Effector memory CD8-positive, alpha-beta T cell (primary cell): Measurements from ENCODE around the gene TSKU.

ENCODE experiments used
- ATAC-seq: fragments of 150-1000 bp; cut with Tn5 transposase; replicated peaks from 2 replicates; pipeline ENCODE4 v1.10.0; 2021; ENCODE audit warnings: mild to moderate bottlenecking, moderate library complexity
- DNase-seq, 3 experiments: peaks; one replicate each; pipeline ENCODE4 v3.0.0; 2021
- H3K27ac Mint-ChIP-seq, 2 donors: one replicate each; pipeline ENCODE4 v1.8.0; 2022; ENCODE audit warnings: mild to moderate bottlenecking in 2 of 2, mixed read lengths in 2 of 2, moderate library complexity in 2 of 2
- H3K27me3 Mint-ChIP-seq, 2 donors: one replicate each; pipeline ENCODE4 v1.8.0; 2022; ENCODE audit warnings: mixed read lengths in 2 of 2
- H3K36me3 Mint-ChIP-seq: one replicate; pipeline ENCODE4 v1.8.0; 2022; ENCODE audit warnings: mild to moderate bottlenecking, moderate library complexity, mixed read lengths; ENCODE audit not compliant: insufficient read depth
- H3K4me1 Mint-ChIP-seq, 2 donors: one replicate each; pipeline ENCODE4 v1.8.0; 2022; ENCODE audit warnings: low read depth in 2 of 2, mixed read lengths in 2 of 2
- H3K4me3 Mint-ChIP-seq, 2 donors: one replicate each; pipeline ENCODE4 v1.8.0; 2022; ENCODE audit warnings: mild to moderate bottlenecking in 2 of 2, mixed read lengths in 2 of 2, moderate library complexity in 2 of 2
- H3K9me3 Mint-ChIP-seq, 2 donors: one replicate each; pipeline ENCODE4 v1.8.0; 2022; ENCODE audit warnings: mixed read lengths in 2 of 2

Gene TSKU

GRCh38 chr11:76800466-76801200, 17.5 kb downstream of the TSKU start:
- peaks cover 3 to 10% of the 10 kb centered on the region in 2 donors for H3K4me1 Mint-ChIP-seq
- H3K27me3 Mint-ChIP-seq: peaks cover 24 to 29% of the 10 kb centered on the region in 2 donors
- no peaks in the 10 kb centered on the region for H3K36me3 Mint-ChIP-seq
- no peak overlapping the region for H3K27ac Mint-ChIP-seq
- no peaks in the 10 kb centered on the region for H3K9me3 Mint-ChIP-seq
- no peak for DNase-seq
- no peak for ATAC-seq
- H3K4me3 Mint-ChIP-seq: no peak overlapping the region

GRCh38 chr11:76801225-76801624, 18.1 kb downstream of the TSKU start:
- no peaks in the 10 kb centered on the region for H3K36me3 Mint-ChIP-seq
- ATAC-seq: no peak

DNA sequence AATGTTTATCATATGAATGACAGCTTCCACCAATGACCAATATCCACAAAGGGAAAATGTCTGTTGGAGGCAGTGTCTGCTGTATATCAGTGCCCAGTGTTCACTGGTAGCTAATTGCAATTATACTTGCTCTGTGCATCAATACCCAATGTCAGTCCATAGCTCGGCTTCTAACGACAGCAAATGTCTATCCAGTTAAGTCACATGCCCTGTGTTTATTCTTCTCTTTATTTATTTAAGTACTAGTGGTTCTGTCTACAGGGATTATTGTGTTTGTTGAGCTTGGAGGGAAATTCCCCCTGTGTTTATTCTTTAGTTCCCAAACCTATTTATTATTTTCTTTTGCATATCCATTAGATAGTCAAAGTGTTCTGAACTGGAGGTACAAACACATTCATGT, 18.6 kb downstream of the TSKU start:
- DNase-seq: no peak
- Mint-ChIP-seq H3K9me3 (no peaks in the 10 kb centered on the region), H3K27me3 (peaks cover 35 to 40% of the 10 kb centered on the region in 2 donors), H3K4me1 (peaks cover 5 to 10% of the 10 kb centered on the region in 2 donors), H3K27ac (no peak overlapping the region), H3K4me3 (no peak overlapping the region), H3K36me3 (no peaks in the 10 kb centered on the region)
- no peak for ATAC-seq

More at GRCh38 chr11:76801225-76801624, 18.1 kb downstream of the TSKU start:
- Mint-ChIP-seq H3K27ac (no peak overlapping the region), H3K4me3 (no peak overlapping the region), H3K9me3 (no peaks in the 10 kb centered on the region), H3K4me1 (peaks cover 5 to 10% of the 10 kb centered on the region in 2 donors), H3K27me3 (peaks cover 30 to 35% of the 10 kb centered on the region in 2 donors)
- no peak for DNase-seq

DNA sequence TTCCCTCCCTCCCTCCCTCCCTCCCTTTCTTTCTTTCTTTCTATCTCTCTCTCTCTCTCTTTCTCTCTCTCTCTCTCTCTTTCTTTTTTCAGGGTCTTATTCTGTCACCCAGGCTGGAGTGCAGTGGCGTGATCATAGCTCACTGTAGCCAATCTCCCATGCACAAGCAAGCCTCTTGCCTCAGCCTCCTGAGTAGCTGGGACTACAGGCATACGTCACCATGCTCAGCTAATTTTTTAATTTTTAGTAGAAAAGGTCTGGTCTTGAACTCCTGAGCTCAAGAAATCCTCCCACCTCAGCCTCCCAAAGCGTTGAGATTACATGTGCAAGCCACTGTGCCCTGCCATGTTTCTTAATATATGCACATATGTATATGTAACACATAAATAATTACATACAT, 19.0 kb downstream of the TSKU start:
- no peaks in the 10 kb centered on the region for H3K36me3 Mint-ChIP-seq
- peaks cover 39 to 44% of the 10 kb centered on the region in 2 donors for H3K27me3 Mint-ChIP-seq
- H3K27ac Mint-ChIP-seq: no peak overlapping the region
- ATAC-seq (no peak), DNase-seq (no peak)
- no peak overlapping the region for H3K4me3 Mint-ChIP-seq
- H3K9me3 Mint-ChIP-seq: no peaks in the 10 kb centered on the region
- H3K4me1 Mint-ChIP-seq: peaks cover 6 to 10% of the 10 kb centered on the region in 2 donors

DNA sequence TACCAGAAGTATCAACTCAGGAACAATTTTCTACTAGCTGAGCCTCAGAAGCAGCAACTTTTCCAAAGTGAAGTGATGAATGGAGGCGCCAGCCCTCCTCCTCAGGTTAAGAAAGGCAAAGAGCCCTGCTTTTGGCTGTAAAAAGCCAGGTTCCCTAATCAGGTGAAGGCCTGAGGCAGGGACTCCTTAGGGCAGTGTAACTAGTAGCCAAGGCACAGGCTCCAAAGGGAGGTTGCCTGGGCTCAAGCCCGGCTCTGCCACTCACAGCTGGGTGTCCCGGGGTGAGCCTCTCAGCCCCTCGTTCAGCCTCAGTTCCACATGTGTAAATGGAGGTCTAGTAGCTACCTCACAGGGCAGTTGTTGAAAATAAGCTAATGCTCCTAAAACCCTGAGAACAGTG, 19.5 kb downstream of the TSKU start:
- ATAC-seq (no peak), DNase-seq (no peak)
- Mint-ChIP-seq H3K9me3 (no peaks in the 10 kb centered on the region), H3K27me3 (peaks cover 43 to 49% of the 10 kb centered on the region in 2 donors), H3K27ac (no peak overlapping the region), H3K36me3 (no peaks in the 10 kb centered on the region), H3K4me3 (no peak overlapping the region), H3K4me1 (peaks cover 10 to 13% of the 10 kb centered on the region in 2 donors)

DNA sequence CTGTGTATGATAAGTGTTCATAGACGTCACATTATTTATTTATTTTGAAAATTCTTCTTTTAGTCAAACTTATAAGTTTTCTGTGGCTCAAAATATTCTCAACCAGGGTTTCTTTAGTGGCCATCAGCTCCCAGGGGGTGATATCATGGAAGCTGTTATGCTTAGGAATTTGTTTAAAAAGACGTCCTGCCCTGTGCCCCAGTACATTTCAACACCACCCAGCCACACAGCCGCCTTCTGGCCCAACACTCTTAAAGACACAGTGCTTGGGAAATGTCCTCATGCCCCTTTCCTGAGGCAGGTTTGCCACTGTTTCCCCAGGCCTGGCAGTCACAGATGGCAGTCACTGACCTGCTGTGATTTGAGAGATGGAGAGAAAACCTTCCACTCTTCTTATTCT, 19.9 kb downstream of the TSKU start:
- Mint-ChIP-seq H3K36me3 (no peaks in the 10 kb centered on the region), H3K4me1 (peaks cover 10 to 13% of the 10 kb centered on the region in 2 donors), H3K27ac (no peak overlapping the region), H3K27me3 (peaks cover 46 to 53% of the 10 kb centered on the region in 2 donors), H3K4me3 (no peak overlapping the region), H3K9me3 (no peaks in the 10 kb centered on the region)
- ATAC-seq (no peak), DNase-seq (no peak)

- Mint-ChIP-seq H3K9me3 (no peaks in the 10 kb centered on the region), H3K27me3 (peaks cover 55 to 63% of the 10 kb centered on the region in 2 donors), H3K36me3 (no peaks in the 10 kb centered on the region), H3K4me3 (no peak overlapping the region), H3K27ac (no peak overlapping the region), H3K4me1 (peaks cover 8 to 10% of the 10 kb centered on the region in 2 donors)
- DNase-seq: no peak
- ATAC-seq: no peak
Measured at GRCh38 chr11:76803811-76804600, 20.9 kb downstream of the TSKU start.

DNA sequence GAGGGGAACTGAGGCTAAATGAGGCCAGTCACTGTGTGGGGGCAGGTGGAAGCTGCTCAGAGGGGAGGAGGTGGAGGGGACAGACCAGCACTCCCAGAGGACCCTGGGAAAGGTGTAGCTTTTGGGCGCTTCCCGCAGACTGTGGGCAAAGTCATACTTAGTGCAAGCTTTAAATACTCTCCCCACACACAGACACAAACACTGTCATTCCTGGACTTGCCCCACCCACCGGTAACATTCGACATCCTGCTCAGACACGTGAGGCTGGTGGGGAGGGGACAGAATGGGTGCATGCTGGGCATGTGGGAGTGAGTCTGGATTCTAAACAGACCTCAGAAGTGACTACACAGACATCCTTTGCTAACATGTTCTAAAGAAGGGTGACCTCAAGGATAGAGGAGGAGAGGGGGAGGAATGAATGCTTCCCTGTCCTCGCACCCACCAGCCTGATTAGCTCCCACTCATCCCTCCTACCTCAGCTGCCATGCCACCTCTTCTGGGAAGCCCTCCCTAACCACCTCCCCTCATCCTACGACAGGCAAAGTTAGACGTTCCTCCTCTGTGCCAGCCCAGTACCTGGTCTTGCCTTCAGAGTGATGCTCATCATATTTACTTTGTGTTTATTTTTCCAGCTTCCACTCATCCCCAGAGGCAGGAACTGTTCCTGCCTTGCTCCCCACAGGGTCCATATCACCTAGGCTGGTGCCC, 22.2 kb downstream of the TSKU start:
- ATAC-seq (no peak), DNase-seq (no peak)
- Mint-ChIP-seq H3K36me3 (no peaks in the 10 kb centered on the region), H3K27ac (peak overlapping the region in 1 of 2 donors; percentile 54), H3K4me3 (no peak overlapping the region), H3K27me3 (peaks cover 58 to 68% of the 10 kb centered on the region in 2 donors), H3K9me3 (no peaks in the 10 kb centered on the region), H3K4me1 (peaks cover 3 to 9% of the 10 kb centered on the region in 2 donors)

DNA sequence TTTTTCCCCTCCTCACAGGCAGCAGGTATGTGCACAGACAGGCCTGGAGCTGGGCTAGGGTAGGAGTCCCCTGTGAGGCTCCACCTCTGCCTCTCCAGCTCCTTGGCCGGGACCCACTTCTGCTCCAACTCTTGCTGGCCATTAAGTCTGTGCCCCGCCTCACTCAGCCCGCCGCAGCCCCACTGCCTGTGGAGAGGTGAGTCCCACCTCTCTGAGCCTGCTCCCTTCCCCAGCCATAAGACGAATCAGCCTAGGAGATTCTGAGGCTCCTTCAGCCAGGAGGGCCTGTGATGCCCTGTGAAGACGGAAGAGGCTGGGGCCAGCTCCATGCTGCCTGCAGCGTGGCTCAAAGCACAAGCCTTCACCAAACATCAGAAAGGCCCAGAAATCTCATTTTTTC, 23.0 kb downstream of the TSKU start:
- H3K27me3 Mint-ChIP-seq: peaks cover 58 to 68% of the 10 kb centered on the region in 2 donors
- DNase-seq (no peak), ATAC-seq (no peak)
- H3K27ac Mint-ChIP-seq: no peak overlapping the region
- no peak overlapping the region for H3K4me3 Mint-ChIP-seq
- no peaks in the 10 kb centered on the region for H3K36me3 Mint-ChIP-seq
- no peaks in the 10 kb centered on the region for H3K9me3 Mint-ChIP-seq
- H3K4me1 Mint-ChIP-seq: peaks cover 3 to 12% of the 10 kb centered on the region in 2 donors

GRCh38 chr11:76806608-76807205, 23.6 kb downstream of the TSKU start:
- DNase-seq (no peak), ATAC-seq (no peak)
- Mint-ChIP-seq H3K36me3 (no peaks in the 10 kb centered on the region), H3K4me1 (peaks cover 3 to 12% of the 10 kb centered on the region in 2 donors), H3K27me3 (peaks cover 58 to 68% of the 10 kb centered on the region in 2 donors), H3K4me3 (no peak overlapping the region), H3K9me3 (no peaks in the 10 kb centered on the region), H3K27ac (no peak overlapping the region)

- peak; percentile 49 to 54 (median 50) for DNase-seq
- Mint-ChIP-seq H3K4me1 (peaks cover 3 to 12% of the 10 kb centered on the region in 2 donors), H3K27me3 (peaks cover 58 to 68% of the 10 kb centered on the region in 2 donors), H3K27ac (no peak overlapping the region), H3K9me3 (no peaks in the 10 kb centered on the region), H3K4me3 (peak overlapping the region in 1 of 2 donors; percentile 17), H3K36me3 (no peaks in the 10 kb centered on the region)
- peak; percentile 58 for ATAC-seq
Measured at GRCh38 chr11:76807206-76807875, 24.2 kb downstream of the TSKU start.

DNA sequence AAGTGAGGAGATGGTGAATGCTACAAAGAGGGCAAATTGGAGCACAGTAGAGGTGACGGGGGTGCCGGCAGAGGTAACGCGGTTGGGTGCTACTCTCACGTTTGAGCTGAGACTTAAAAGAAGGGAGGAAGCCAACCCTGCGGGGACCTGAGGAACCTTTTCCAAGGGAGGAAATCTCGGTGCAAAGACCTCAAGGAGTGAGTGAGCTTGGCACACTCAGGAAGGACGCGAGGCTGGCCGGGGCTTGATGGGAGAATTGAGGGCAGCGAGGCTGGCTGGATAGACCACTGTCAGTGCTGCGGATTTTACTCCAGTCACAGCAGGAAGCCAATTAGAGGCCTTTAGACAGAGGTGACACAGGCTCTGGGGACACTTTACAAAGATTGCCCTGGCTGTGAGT, 25.0 kb downstream of the TSKU start:
- no peaks in the 10 kb centered on the region for H3K9me3 Mint-ChIP-seq
- no peak overlapping the region for H3K27ac Mint-ChIP-seq
- ATAC-seq (no peak), DNase-seq (no peak)
- no peak overlapping the region for H3K4me3 Mint-ChIP-seq
- peaks cover 58 to 64% of the 10 kb centered on the region in 2 donors for H3K27me3 Mint-ChIP-seq
- H3K36me3 Mint-ChIP-seq: no peaks in the 10 kb centered on the region
- H3K4me1 Mint-ChIP-seq: peaks cover 3 to 12% of the 10 kb centered on the region in 2 donors
